22Rv1 (cell line): ENCODE measurements around the gene MFN2.
"Not testable (repeated sequence)": the region's sequence is repeated elsewhere in the genome, so short reads cannot be mapped to it uniquely, and the experiment has no call there.

Experiments
- CTCF ChIP-seq: fragments of 450-650 bp; IDR thresholded peaks from 2 replicates; pipeline ENCODE4 v1.5.1; 2017; ENCODE audit warnings: mild to moderate bottlenecking
- ZFX ChIP-seq: fragments of 450-650 bp; IDR thresholded peaks from 2 replicates; pipeline ENCODE4 v1.6.1; 2017; ENCODE audit warnings: antibody characterized with exemption, borderline replicate concordance

GRCh38 chr1:11935733-11936132 lies 44.5 kb upstream of the MFN2 start:
- not testable (repeated sequence) for TF ChIP-seq CTCF, ZFX
